Fibroblast of lung (primary cell): ENCODE results near the gene STRIP2.

Experiments used
- CTCF ChIP-seq, 2 donors: IDR thresholded peaks in 1 of 2; conservative IDR thresholded peaks in 1 of 2; 1 replicate in 1 of 2; 2 replicates in 1 of 2; pipeline ENCODE4 v1.5.1; 2011 to 2012; ENCODE audit warnings: low read length in 2 of 2, control low read depth in 1 of 2, inconsistent platforms in 1 of 2, low read depth in 1 of 2, mild to moderate bottlenecking in 1 of 2
- EZH2 ChIP-seq: IDR thresholded peaks from 2 replicates; pipeline ENCODE4 v1.5.1; 2012; ENCODE audit warnings: low read length, control low read depth, mild to moderate bottlenecking; ENCODE audit errors: missing control alignments

GRCh38 chr7:129422727-129423126 is 11.5 kb upstream of the STRIP2 start:
- TF ChIP-seq CTCF (conservative IDR thresholded peaks at IDR 0.05 in 1 of 2, IDR thresholded peaks at IDR 0.05 in 1 of 2; ENCODE audit: low read depth in 1 of 2, low read length in 2 of 2) (no peak), EZH2 (no peak)
